Bronchial epithelial cell (primary cell): ENCODE results near the gene TGFBR1. TPM values are rescaled to one million over a fixed set of nuclear protein-coding genes. Genes with fewer than 3 reads are reported as not detected.

ENCODE experiments used
- DNase-seq: peaks from one replicate; pipeline ENCODE4 v3.0.0-alpha.2; 2010; ENCODE audit warnings: low read depth
- FAIRE-seq: peaks from 2 replicates; lab custom pipeline; 2011; peaks lifted over from hg19 to GRCh38; lab: Jason Lieb, UNC
- H3K27me3 ChIP-seq: 2 replicates; pipeline ENCODE4 v1.5.1; 2011; ENCODE audit warnings: low read length; ENCODE audit not compliant: control insufficient read depth, insufficient read depth
- H3K36me3 ChIP-seq: 2 replicates; pipeline ENCODE4 v1.5.1; 2011; ENCODE audit warnings: low read length; ENCODE audit not compliant: control insufficient read depth, insufficient read depth
- H3K4me3 ChIP-seq: 2 replicates; pipeline ENCODE4 v1.5.1; 2011; ENCODE audit warnings: mild to moderate bottlenecking, low read depth, low read length, control low read depth
- total RNA-seq: library from RNA; depleted of rRNA; stranded (reverse); fragments of >200 nt; gene quantifications from 2 replicates; pipeline ENCODE4 v1.2.1, GENCODE V29; 2014
- TF ChIP-seq, protein P1 (sequence below): IDR thresholded peaks from 2 replicates; pipeline ENCODE4 v1.5.1; 2011; ENCODE audit warnings: mild to moderate bottlenecking, moderate library complexity, low read length, control low read depth, inconsistent platforms; ENCODE audit not compliant: insufficient read depth, severe bottlenecking

The TGFBR1 gene
- total RNA-seq, 1 donor from 2014 or later, result 110 TPM

DNA sequence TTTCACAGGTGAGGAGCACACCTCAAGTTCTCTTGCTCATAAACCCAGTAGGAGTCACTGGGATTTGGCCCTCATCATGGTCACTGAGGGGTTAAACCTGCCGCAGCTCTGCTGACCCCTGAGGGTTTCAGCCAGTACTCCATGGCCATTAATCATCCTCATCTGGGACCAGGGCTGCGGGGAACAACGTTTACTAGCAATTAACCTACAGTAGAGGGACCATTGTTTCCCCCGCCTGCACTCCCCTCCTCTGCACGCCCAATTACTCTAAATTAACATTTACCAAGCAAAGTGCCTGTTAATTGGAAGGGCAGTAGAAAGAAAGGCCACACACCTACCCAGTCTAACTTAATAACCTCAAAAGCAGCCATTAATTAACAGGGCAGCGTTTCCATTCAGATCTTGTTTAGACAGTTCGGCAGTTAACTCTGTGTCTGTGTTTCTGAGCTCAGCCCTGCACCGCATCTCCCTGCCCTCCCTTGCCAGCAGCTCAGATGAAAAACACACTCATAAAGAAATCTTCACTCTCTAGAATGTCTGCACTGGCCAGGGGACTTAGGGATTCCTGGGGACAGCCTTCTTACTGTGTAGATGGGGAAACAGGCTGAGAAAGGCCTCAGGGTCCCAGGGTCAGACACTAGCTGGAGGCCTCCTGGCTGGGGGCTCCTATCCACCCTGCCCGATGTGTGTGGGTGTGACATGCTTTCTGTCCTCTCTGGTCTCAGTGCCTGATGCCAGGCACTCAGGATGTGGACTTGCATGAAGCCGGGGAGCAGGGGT lies 65.3 kb downstream of the TGFBR1 start:
- H3K27me3 ChIP-seq, result peaks cover 4% of the 10 kb centered on the region
- H3K4me3 ChIP-seq, result no peak overlapping the region
- TF ChIP-seq, protein P1, sequence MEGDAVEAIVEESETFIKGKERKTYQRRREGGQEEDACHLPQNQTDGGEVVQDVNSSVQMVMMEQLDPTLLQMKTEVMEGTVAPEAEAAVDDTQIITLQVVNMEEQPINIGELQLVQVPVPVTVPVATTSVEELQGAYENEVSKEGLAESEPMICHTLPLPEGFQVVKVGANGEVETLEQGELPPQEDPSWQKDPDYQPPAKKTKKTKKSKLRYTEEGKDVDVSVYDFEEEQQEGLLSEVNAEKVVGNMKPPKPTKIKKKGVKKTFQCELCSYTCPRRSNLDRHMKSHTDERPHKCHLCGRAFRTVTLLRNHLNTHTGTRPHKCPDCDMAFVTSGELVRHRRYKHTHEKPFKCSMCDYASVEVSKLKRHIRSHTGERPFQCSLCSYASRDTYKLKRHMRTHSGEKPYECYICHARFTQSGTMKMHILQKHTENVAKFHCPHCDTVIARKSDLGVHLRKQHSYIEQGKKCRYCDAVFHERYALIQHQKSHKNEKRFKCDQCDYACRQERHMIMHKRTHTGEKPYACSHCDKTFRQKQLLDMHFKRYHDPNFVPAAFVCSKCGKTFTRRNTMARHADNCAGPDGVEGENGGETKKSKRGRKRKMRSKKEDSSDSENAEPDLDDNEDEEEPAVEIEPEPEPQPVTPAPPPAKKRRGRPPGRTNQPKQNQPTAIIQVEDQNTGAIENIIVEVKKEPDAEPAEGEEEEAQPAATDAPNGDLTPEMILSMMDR, result no peak
- no peaks in the 10 kb centered on the region for H3K36me3 ChIP-seq
- no peak for DNase-seq
- FAIRE-seq, result no peak

DNA sequence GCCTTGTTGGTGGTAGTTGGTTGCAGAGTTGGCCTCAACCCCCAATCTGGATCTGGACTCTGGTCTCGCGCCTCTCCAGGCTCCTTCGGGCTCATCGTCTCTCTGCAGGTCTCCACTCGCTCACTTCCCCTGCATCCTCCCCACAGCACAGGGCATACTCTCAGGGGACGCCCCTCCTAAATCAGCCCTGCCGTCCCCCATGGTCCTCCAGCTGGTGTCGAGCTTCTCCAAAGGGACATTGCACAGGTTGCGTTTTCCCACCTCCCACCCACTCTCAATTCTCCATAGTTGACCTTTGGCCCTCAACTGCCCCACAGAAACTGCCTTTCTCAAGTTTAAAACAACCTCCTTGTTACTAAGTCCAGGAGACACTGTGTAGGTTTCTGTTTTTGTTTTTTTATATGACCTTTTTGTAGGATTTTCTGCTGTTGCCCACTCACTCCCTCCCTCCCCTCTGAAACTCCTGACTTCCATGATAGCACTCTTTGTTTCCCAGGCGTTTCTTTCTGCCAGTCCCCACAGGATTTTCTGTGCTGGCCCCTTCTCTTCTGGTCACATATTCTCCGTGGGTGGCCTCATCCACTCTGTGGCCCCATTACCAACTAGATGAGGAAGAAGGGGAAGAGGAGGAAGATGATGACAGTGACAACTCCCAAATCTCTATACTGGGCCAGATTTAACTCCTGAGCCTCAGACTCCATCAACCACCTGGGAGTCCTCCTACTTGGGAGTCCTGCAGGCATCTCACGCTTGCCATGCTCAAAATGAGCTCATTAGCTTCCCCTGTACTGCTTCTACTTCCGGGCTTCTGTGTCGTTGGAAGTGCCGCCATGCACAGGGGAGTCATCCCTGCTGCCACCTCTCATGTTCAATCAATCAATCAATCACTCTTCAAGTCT lies 66.6 kb downstream of the TGFBR1 start:
- no peak overlapping the region for H3K4me3 ChIP-seq
- DNase-seq (no peak), FAIRE-seq (no peak)
- TF ChIP-seq, protein P1, result no peak
- H3K27me3 ChIP-seq, result peaks cover 4% of the 10 kb centered on the region
- no peaks in the 10 kb centered on the region for H3K36me3 ChIP-seq

DNA sequence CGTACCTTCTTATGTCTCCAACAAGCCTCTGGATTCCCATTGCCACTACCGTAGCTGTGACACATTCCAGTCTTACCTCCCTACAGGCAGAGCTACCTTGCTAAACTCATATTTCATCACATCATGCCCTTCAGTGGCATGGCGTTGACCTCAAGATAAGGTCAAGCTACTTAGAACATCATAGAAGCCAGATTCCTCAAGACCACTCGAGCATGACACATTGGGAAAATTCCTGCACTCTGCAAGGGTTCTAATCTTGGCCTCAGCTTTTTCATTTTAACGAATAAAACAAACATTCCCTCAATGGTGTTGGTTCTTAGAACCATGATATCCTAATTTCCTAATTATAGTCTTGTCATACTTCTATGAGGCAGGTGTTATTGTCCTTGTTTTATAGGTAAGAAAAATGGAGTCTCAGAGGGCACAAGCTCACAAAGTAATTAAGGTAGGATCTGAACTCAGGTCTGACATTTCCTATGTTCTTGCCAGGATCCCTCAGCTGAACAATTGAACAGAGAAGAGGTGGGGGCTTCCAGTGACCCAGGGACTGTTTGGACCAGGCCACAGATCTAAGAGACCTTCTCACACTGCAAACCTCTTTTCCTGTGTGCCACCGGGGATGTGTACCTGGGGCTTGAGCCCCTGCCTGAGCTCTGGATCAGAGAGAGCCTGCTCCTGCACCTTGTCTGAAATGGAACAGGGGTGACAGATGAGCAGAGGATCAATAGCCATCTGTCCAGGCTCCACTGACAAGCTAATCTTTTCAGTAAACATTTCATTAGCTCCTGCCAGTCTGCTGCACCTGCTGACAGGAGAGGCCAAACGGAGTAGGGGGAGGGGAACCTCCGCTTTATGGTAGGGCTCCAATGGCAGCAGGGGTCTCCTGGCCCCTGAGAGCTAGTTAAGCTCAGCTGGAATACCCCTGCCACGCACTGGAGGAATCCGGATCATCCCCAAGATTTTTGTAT lies 67.5 kb downstream of the TGFBR1 start:
- Histone ChIP-seq H3K4me3 (no peak overlapping the region), H3K27me3 (peaks cover 4% of the 10 kb centered on the region), H3K36me3 (no peaks in the 10 kb centered on the region)
- no peak for FAIRE-seq
- no peak for DNase-seq
- TF ChIP-seq, protein P1, result no peak

DNA sequence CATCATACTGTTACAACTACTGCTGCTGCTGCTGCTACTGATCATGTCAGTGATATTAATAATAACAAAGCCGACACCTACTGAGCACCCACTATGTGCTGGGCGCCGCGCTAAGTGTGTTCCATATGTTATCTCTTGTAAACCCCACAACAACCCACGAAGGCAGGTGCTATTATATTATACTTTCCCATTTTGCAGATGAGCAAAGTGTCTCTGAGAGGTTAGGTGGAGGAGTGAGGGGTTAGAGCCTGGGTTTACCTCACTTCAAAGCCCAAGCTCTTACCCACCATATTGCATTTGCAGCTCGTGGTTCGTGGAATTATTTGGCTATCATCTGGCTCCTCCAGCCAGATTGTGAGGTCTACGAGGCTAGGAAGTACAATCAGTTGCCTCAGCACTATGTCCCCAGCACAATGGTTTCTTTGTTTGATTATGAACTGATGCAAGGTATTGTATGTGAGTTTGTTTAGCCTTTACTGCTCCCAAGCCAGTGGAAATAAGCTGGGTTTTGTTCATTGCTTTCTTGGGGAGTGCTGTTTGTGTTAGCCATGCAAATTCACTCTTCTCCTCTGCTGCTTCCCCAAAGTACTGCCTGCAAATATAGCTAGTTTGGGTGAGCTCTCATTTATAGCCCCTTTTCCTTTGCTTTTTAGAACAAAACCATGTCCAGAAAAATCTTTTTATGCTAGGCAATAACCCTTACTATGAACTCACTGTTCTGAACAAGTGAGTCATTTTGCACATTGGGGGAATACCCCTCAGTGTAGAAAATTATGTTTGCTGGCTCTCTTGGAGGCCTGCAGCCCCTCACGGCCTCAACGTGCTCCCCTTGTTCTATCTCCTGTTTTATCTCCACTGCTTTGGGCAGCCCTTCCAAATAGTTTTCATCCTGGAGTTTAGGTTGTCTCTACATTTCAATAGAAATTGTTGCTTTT lies 68.9 kb downstream of the TGFBR1 start:
- TF ChIP-seq, protein P1, result no peak
- peaks cover 2% of the 10 kb centered on the region for H3K27me3 ChIP-seq
- H3K4me3 ChIP-seq, result no peak overlapping the region
- FAIRE-seq, result no peak
- no peaks in the 10 kb centered on the region for H3K36me3 ChIP-seq
- DNase-seq, result no peak
